Activated CD4-positive, alpha-beta T cell treated with anti-CD3 and anti-CD28 coated beads, Interleukin-2, amount 10 ng/mL, durations not matched to agents 24 days and 14 days (primary cell): Measurements from ENCODE around the gene ABHD8. TPM values are rescaled to one million over a fixed set of nuclear protein-coding genes. Genes with fewer than 3 reads are reported as not detected.

Experiments
- DNase-seq: peaks from one replicate; pipeline ENCODE4 v3.0.0; 2022
- H3K27ac Mint-ChIP-seq: one replicate; pipeline ENCODE4 v1.8.0; 2022; ENCODE audit warnings: mild to moderate bottlenecking, mixed read lengths
- H3K27me3 Mint-ChIP-seq: one replicate; pipeline ENCODE4 v1.8.0; 2022; ENCODE audit warnings: mixed read lengths
- H3K36me3 Mint-ChIP-seq: one replicate; pipeline ENCODE4 v1.8.0; 2022; ENCODE audit warnings: low read depth, mild to moderate bottlenecking, mixed read lengths
- H3K4me1 Mint-ChIP-seq: one replicate; pipeline ENCODE4 v1.8.0; 2021; ENCODE audit warnings: mixed read lengths
- H3K4me3 Mint-ChIP-seq: one replicate; pipeline ENCODE4 v1.8.0; 2022; ENCODE audit warnings: mild to moderate bottlenecking, moderate library complexity, mixed read lengths
- H3K9me3 Mint-ChIP-seq: one replicate; pipeline ENCODE4 v1.8.0; 2021; ENCODE audit warnings: mixed read lengths
- intact Hi-C: fragments of 100-400 bp; cut with micrococcal nuclease; formaldehyde crosslinking; loops from one replicate; pipeline ENCODE4 v1.15.1; 2023
- total RNA-seq: library from RNA; stranded (reverse); gene quantifications from 2 replicates; pipeline ENCODE4 v1.2.3, GENCODE V29; 2022

The ABHD8 gene
- total RNA-seq, 1 donor from 2014 or later, result 5.6 TPM

DNA sequence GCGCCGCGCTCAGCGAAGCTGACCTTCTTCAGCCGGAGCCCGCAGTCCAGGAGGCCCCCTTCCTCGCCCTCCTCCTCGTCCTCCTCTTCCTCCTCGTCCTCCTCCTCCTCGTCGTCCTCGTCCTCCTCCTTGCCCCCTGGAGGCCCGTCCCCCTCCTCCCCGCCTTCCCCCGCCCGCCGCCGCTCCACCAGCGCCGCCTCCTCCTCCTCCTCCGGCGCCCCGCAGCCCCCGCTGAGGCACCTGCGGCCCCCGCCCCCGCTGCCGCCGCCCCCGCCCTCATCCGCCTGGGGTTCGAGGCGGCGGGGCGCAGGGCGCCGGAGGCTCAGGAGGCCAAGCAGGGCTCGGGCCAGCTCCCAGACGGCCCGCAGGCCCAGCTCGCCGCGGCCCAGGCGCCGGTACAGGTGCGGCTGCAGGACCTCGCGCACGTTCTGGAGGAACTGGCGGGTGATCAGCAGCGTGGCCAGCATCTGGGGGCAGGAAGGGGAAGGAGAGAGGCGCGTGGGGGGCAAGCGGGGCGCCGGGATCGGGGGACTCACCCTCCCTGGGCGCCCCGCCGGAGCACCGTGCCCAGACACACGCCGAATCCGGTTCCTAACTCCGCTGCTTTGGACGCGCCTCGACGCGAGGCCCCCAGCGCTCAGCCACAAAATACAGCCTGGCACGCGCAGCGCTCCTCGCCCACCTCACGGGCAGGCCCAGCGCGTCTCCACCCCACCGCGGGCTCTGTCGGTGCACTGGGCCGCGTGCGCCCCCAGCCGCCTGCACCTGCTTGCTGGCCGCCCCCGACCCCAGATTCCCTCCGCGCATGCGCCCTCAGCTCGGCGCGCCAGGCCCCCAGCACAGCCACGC, 25.5 kb upstream of the ABHD8 start:
- H3K4me3 Mint-ChIP-seq, result peak overlapping the region; percentile 63
- intact Hi-C loops, result no loop called here
- H3K36me3 Mint-ChIP-seq, result peaks cover 8% of the 10 kb centered on the region
- peaks cover 12% of the 10 kb centered on the region for H3K4me1 Mint-ChIP-seq
- peak; percentile 76 for DNase-seq
- H3K9me3 Mint-ChIP-seq, result no peaks in the 10 kb centered on the region
- peak overlapping the region; percentile 51 for H3K27ac Mint-ChIP-seq
- H3K27me3 Mint-ChIP-seq, result peaks cover 9% of the 10 kb centered on the region

DNA sequence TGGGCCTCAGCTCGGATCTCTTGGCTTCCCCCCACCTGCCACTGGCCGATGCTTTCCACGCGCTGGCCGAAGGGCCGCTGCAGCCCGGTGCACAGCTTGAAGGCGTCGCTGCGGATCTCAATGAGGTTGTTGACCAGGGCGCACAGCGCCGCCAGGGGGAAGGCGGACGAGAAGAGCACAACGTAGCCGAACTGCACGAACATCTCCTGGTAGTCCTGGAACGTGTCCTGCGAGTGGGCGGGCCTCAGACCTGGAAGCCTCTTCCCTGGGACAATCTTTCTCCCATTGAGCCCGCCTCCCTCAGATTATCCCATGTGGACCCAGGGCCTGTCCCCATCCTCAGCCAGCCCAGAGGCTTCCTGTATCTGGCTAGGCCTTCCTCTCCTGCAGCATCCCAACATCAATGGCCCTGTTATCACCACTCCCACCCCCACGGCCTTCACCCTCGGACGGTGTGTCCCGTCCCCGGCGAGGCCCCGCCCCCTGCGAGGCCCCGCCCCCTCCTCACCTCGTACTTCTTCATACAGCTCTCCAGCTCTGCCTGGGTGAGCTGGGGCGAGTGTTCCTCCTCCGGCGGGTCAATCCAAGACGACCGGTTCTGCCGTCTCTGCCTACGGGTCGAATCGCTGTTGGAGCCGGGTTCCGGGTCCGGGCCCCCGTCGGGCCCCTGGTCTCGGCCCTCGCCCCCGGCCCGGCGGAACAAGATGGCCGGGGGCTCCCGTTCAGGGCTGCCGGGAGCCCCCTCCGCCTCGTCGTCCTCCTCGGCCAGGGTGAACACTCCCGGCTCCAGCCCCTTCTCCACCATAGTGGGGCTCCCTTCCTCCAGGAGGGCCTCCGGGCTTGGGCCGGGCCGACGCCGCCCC, 24.7 kb upstream of the ABHD8 start:
- peak overlapping the region; percentile 71 for H3K4me3 Mint-ChIP-seq
- H3K27me3 Mint-ChIP-seq, result peaks cover 9% of the 10 kb centered on the region
- peak; percentile 79 for DNase-seq
- intact Hi-C loops, result no loop called here
- no peaks in the 10 kb centered on the region for H3K9me3 Mint-ChIP-seq
- peaks cover 7% of the 10 kb centered on the region for H3K4me1 Mint-ChIP-seq
- H3K36me3 Mint-ChIP-seq, result peaks cover 8% of the 10 kb centered on the region
- peak overlapping the region; percentile 51 for H3K27ac Mint-ChIP-seq

DNA sequence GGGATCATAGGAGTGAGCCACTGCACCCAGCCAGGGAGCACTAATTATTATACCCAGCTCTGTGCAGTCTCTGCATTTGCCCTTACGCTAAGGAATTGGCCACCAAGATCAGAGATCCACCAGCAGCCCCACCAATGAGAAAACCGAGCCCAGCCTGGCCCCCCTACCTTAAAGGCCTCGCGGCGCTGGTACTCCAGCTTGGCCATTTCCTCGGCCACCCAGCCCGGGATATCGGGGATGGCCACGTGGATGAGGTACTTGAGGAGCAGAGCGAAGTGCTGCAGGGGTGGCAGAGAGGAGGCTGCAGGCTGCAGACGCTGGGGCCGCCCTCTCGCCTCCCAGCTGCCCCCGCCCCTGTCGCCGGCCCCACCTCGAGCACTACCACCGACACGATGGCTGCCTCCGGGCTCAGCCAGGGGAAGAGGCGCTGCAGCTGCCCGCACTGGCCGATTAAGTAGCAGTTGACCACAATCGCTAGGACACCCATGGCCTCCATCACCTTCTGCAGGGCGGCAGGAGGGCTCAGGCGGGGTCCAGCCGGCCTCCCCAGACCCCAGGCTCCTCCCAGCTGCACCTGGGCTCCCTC, 23.9 kb upstream of the ABHD8 start:
- Mint-ChIP-seq H3K27ac (no peak overlapping the region), H3K4me3 (no peak overlapping the region), H3K27me3 (peaks cover 9% of the 10 kb centered on the region), H3K36me3 (peaks cover 9% of the 10 kb centered on the region), H3K9me3 (no peaks in the 10 kb centered on the region), H3K4me1 (peaks cover 3% of the 10 kb centered on the region)
- intact Hi-C loops, result no loop called here
- DNase-seq, result no peak

DNA sequence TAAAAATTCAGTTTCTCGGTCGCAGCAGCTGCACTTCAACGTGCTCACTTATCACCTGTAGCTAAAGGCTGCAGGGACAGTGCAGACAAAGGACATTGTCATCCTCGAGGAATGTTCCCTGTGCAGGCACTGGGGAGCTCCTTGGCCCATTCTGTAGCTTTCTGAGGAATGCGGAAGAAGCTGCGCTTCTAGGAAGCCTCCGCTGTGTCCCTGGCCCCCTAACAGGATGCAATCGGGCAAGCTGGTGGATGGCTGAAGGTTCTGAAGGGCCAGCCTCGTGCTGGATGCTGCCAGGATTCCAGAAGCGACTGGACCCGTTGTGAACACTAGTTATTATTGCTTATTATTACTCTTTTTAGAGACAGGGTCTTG, 23.4 kb upstream of the ABHD8 start:
- no peaks in the 10 kb centered on the region for H3K9me3 Mint-ChIP-seq
- DNase-seq, result no peak
- H3K4me1 Mint-ChIP-seq, result peaks cover 3% of the 10 kb centered on the region
- intact Hi-C loops, result no loop called here
- no peak overlapping the region for H3K4me3 Mint-ChIP-seq
- no peak overlapping the region for H3K27ac Mint-ChIP-seq
- H3K27me3 Mint-ChIP-seq, result peaks cover 9% of the 10 kb centered on the region
- H3K36me3 Mint-ChIP-seq, result peaks cover 10% of the 10 kb centered on the region

DNA sequence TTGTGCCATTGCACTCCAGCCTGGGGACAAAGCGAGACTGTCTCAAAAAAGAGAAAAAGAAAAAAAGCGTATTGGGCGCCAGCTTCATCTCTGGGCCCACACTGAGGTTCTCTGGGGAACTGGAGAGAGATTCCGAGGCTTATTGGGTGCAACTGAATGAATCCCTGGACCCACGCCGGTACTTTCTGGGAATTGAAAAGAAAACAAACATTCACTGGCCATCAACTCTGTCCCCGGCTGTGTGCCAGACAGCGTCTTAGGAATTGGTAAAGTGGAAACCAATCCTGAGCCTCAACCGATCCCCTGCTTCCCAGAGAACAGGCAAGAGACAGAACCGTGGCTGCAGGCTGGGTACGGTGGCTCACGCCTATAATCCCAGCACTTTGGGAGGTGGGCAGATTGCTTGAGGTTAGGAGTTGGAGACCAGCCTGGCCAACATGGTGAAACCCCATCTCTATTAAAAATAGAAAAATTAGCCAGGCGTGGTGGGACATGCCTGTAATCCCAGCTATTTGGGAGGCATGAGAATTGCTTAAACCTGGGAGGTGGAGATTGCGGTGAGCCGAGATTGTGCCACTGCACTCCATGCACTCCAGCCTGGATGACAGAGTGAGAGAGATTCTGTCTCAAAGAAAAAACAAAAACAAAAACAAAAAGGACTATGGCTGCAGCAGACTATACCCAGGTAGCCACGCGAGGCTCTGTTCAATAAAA, 22.8 kb upstream of the ABHD8 start:
- Mint-ChIP-seq H3K27me3 (peaks cover 9% of the 10 kb centered on the region), H3K9me3 (no peaks in the 10 kb centered on the region), H3K27ac (no peak overlapping the region), H3K4me1 (peaks cover 3% of the 10 kb centered on the region), H3K36me3 (peaks cover 10% of the 10 kb centered on the region), H3K4me3 (no peak overlapping the region)
- intact Hi-C loops, result no loop called here
- no peak for DNase-seq

DNA sequence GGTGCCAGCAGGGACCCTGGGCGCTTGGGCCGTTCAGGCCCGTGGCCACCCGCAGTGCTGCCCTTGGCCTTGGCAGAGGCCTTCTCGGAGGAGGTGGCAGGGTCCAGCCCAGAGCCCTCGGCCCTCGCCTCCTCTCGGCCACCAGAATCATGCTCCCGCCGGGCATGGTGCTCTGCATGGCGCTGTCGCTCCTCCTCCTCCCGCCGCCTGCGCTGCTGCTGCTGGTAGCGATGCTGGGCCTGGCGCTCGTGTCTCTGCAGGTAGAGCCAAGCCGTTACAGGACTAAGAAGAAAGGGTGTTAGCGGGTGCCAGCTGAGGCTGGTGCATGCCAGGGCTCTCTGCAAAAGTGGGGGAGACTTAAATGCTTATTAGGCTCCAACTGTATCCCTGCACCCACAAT, 21.9 kb upstream of the ABHD8 start:
- Mint-ChIP-seq H3K4me1 (peaks cover 3% of the 10 kb centered on the region), H3K27ac (no peak overlapping the region), H3K27me3 (peaks cover 5% of the 10 kb centered on the region), H3K36me3 (peaks cover 13% of the 10 kb centered on the region), H3K9me3 (no peaks in the 10 kb centered on the region), H3K4me3 (no peak overlapping the region)
- DNase-seq, result no peak
- intact Hi-C loops, result no loop called here

DNA sequence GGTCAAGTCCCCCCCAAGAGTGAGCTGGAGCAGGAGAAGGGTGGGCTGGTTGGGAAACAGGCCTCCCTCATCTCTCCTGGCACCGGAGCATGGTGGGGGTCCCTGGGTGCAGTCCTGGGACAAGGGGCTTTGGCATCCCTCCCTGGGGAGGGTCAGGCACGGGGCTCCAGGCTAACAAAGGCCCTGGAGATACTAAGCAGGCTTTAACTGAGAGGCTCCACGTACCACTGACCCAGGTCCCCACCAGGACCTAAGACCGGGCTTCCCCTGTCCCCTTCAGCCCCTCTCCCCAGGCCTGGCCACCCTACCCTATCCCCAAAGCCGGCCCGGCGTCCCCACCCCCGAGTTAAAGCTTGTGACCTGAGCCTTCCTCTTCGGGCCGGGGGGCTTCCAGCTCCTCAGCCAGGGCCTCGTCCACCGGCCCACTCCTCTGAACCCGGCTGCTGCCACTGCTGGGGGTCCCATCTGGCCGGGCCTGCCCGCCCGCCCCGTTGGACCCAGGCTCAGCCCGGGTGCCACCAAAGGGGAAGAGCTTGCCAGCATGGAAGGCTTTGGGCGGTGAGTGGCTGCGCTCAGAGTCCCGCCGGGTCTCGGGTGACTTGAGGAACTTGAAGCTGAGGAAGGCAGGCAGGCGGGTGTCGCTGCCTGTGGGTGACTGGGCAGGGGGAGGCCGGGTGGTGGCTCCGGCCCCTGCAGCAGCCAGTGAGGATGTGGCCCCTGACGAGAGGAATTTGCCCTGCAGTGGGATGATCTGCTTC, 21.3 kb upstream of the ABHD8 start:
- H3K9me3 Mint-ChIP-seq, result no peaks in the 10 kb centered on the region
- no peaks in the 10 kb centered on the region for H3K27me3 Mint-ChIP-seq
- peaks cover 15% of the 10 kb centered on the region for H3K36me3 Mint-ChIP-seq
- no peak for DNase-seq
- H3K27ac Mint-ChIP-seq, result no peak overlapping the region
- no peak overlapping the region for H3K4me3 Mint-ChIP-seq
- intact Hi-C loops, result no loop called here
- H3K4me1 Mint-ChIP-seq, result no peaks in the 10 kb centered on the region

DNA sequence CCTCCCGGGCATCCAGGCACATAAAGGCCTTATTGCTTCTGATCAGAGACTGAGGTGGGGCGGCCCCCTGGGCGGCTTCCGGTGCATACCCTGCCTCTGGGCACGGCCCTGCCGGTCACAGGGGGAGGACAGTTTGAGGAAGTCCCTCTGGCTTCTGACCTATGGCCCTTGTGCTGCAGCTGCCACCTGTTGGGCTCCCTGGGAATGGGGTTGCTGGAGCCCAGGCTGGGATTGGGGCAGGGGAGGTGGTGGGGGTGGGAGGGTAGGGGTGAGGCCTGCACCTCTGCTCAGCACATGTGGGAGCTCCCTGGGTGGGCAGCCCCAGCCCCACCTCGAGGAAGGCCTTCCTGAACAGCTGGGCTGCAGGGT, 20.7 kb upstream of the ABHD8 start:
- no peaks in the 10 kb centered on the region for H3K27me3 Mint-ChIP-seq
- H3K36me3 Mint-ChIP-seq, result peaks cover 15% of the 10 kb centered on the region
- DNase-seq, result no peak
- H3K9me3 Mint-ChIP-seq, result no peaks in the 10 kb centered on the region
- H3K4me1 Mint-ChIP-seq, result no peaks in the 10 kb centered on the region
- intact Hi-C loops, result no loop called here
- H3K4me3 Mint-ChIP-seq, result no peak overlapping the region
- H3K27ac Mint-ChIP-seq, result no peak overlapping the region

DNA sequence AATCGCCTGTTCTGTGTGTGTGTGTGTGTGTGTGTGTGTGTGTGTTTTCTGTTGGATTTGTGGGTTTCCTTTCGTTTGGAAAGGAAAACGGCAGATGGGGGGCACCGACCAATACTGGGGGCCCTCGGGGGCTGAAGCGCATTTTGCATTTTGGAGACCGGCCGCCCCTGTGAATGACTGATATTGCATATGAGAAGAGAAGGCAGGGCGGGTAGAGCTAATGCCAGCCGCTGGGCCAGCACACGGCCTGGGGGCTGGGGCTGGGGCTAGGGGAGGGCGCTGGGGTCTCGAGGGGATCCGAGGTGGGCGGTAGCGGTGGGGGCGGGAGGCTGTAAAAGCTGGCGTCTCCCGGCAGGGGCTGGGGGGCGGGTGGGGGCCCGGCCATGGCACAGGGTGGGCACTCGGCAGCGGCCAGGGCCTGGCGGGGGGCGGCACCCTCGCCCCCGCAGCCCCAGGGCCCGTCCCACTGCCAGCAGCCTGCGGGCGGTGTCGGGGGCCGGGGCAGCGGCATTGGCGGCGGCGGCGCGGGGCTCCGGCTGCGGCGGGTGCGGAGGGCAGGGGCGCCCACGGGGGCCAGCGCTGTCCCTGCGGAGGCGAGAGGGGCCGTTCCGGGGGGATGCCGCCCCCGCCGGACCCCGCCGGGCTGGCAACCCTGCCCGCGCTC, 20.2 kb upstream of the ABHD8 start:
- no peak overlapping the region for H3K27ac Mint-ChIP-seq
- no peaks in the 10 kb centered on the region for H3K9me3 Mint-ChIP-seq
- intact Hi-C loops, result no loop called here
- peaks cover 15% of the 10 kb centered on the region for H3K36me3 Mint-ChIP-seq
- no peak for DNase-seq
- H3K4me1 Mint-ChIP-seq, result no peaks in the 10 kb centered on the region
- no peak overlapping the region for H3K4me3 Mint-ChIP-seq
- no peaks in the 10 kb centered on the region for H3K27me3 Mint-ChIP-seq

DNA sequence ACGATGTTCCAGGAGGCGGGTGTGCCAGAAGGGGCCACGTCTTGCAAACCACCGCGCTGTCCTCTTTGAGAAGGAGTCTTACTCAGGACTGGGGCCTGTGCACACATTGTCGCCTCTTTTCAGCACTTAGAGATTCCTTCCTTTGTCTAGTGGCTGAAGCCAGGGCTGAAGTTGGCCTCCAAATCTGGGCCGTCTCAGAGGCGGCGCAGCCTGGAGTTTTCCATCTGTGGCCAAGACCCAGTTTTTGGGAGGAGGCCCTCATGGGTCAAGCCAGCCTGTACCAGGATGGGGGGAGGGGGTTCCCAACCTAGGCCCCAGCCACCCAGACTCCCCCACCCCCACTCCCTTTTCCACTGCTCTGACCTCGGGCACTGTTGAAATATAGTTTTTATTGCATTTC, 19.6 kb upstream of the ABHD8 start:
- H3K27me3 Mint-ChIP-seq, result no peaks in the 10 kb centered on the region
- H3K9me3 Mint-ChIP-seq, result no peaks in the 10 kb centered on the region
- H3K27ac Mint-ChIP-seq, result no peak overlapping the region
- no peaks in the 10 kb centered on the region for H3K4me1 Mint-ChIP-seq
- intact Hi-C loops, result no loop called here
- DNase-seq, result no peak
- no peak overlapping the region for H3K4me3 Mint-ChIP-seq
- peaks cover 16% of the 10 kb centered on the region for H3K36me3 Mint-ChIP-seq

DNA sequence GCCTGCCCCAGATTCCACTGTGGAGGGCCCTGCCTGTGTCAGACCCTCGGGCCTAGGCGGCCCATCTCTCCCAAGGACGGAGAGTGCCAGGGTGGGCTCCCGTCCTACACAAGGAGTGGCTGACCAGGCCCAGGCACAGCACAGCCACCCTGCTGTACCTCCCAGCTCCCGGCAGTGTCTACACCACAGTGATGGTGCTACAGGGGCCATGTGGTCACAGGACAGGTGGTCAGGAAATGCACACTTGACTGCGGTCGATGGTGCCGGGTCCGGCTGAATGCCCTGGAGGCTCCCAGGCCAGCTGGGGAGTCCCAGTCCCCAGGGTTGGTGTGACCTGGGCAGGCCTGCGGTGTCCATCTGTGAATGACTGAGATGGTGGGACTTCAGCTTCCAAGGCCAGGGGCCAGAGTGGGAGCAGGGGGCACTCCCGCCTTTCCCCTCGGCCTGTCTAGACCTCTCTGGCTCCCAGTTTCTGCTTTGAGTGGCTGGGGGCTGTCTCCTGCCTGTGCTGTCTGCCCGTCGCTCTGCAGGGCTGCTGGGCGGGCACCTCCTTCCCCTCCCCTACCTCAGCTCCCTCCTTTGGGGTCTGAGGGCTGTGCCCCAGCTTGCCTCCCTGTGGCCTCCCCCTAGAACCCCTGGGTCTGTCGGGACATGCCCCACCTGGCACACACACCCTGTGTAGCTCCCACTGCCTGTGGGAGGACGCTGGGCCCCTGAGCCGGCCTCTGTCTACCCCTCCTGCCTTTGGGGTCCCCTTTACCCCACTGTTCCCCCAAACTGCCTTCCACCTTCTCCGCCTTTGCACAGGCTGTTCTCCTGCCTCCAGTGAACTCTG, 18.6 kb upstream of the ABHD8 start:
- DNase-seq, result no peak
- peaks cover 20% of the 10 kb centered on the region for H3K36me3 Mint-ChIP-seq
- no peaks in the 10 kb centered on the region for H3K4me1 Mint-ChIP-seq
- H3K27me3 Mint-ChIP-seq, result no peaks in the 10 kb centered on the region
- no peak overlapping the region for H3K4me3 Mint-ChIP-seq
- H3K9me3 Mint-ChIP-seq, result no peaks in the 10 kb centered on the region
- intact Hi-C loops, result no loop called here
- H3K27ac Mint-ChIP-seq, result no peak overlapping the region

DNA sequence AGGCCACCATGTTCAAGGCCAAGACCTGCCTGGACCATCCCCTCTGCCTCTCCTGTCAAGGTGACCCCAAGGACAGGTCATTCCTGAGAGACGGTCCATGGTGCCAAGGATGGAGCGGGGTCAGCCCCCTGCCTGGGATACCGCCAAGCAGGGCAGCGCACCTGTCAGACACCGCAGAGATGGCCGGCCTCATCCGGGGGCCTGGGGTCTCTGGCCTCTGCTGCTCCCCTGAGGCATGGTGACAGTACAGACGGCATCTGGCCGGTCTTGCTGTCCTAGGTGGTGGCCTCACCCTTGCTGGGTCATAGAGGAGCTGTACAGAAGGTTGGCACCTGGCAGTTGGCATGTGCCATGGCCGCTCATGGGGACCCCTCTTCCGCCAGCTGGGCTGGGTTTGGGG, 17.2 kb upstream of the ABHD8 start:
- Mint-ChIP-seq H3K27me3 (no peaks in the 10 kb centered on the region), H3K36me3 (peaks cover 31% of the 10 kb centered on the region), H3K4me1 (no peaks in the 10 kb centered on the region), H3K27ac (no peak overlapping the region), H3K4me3 (no peak overlapping the region), H3K9me3 (no peaks in the 10 kb centered on the region)
- intact Hi-C loops, result no loop called here
- no peak for DNase-seq
